Transverse colon (tissue), 4 donors: Measurements from ENCODE around the gene TSC22D3.

Source experiments
- EP300 ChIP-seq: sonication (generic); formaldehyde crosslinking; IDR thresholded peaks from one replicate; pipeline ENCODE4 v1.6.1; 2017; ENCODE audit warnings: antibody characterized with exemption, low read depth
- POLR2A ChIP-seq: fragments of 450-650 bp; IDR thresholded peaks from one replicate; pipeline ENCODE4 v1.6.1; 2016; ENCODE audit warnings: antibody characterized with exemption, mild to moderate bottlenecking, moderate library complexity
- POLR2AphosphoS5 ChIP-seq, 3 donors: sonication (generic); formaldehyde crosslinking; IDR thresholded peaks; one replicate each; pipeline ENCODE4 v1.6.1; 2016; ENCODE audit warnings: antibody characterized with exemption in 3 of 3
- TF ChIP-seq, protein P1 (sequence below), 5 experiments: fragments of 200-600 bp in 3 of 5; fragments of 450-650 bp in 2 of 5; sonication (generic) in 3 of 5; IDR thresholded peaks; 1 replicate in 2 of 5; 2 replicates in 3 of 5; pipeline ENCODE4 v1.5.1; 2016 to 2017; ENCODE audit warnings: antibody characterized with exemption in 5 of 5, inconsistent platforms in 3 of 5, mild to moderate bottlenecking in 2 of 5, moderate library complexity in 1 of 5

- TF ChIP-seq POLR2A, result no peak
- TF ChIP-seq, protein P1, sequence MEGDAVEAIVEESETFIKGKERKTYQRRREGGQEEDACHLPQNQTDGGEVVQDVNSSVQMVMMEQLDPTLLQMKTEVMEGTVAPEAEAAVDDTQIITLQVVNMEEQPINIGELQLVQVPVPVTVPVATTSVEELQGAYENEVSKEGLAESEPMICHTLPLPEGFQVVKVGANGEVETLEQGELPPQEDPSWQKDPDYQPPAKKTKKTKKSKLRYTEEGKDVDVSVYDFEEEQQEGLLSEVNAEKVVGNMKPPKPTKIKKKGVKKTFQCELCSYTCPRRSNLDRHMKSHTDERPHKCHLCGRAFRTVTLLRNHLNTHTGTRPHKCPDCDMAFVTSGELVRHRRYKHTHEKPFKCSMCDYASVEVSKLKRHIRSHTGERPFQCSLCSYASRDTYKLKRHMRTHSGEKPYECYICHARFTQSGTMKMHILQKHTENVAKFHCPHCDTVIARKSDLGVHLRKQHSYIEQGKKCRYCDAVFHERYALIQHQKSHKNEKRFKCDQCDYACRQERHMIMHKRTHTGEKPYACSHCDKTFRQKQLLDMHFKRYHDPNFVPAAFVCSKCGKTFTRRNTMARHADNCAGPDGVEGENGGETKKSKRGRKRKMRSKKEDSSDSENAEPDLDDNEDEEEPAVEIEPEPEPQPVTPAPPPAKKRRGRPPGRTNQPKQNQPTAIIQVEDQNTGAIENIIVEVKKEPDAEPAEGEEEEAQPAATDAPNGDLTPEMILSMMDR (IDR thresholded peaks at IDR 0.05), result no peak
- TF ChIP-seq POLR2AphosphoS5 (IDR thresholded peaks at IDR 0.05), result no peak
- no peak for TF ChIP-seq EP300
Measured at GRCh38 chrX:107823042-107823441, 47.5 kb upstream of the TSC22D3 start.
